ENCODE data around the gene SETD6. TPM values are rescaled to one million over a fixed set of nuclear protein-coding genes. Genes with fewer than 3 reads are reported as not detected.

Gene SETD6
- total and polyA plus RNA-seq, 2 of the 13 experiments (the other 11 are each of a cell fraction or from before 2014, with no cell fraction given), result 24.0 to 25.7 TPM

DNA sequence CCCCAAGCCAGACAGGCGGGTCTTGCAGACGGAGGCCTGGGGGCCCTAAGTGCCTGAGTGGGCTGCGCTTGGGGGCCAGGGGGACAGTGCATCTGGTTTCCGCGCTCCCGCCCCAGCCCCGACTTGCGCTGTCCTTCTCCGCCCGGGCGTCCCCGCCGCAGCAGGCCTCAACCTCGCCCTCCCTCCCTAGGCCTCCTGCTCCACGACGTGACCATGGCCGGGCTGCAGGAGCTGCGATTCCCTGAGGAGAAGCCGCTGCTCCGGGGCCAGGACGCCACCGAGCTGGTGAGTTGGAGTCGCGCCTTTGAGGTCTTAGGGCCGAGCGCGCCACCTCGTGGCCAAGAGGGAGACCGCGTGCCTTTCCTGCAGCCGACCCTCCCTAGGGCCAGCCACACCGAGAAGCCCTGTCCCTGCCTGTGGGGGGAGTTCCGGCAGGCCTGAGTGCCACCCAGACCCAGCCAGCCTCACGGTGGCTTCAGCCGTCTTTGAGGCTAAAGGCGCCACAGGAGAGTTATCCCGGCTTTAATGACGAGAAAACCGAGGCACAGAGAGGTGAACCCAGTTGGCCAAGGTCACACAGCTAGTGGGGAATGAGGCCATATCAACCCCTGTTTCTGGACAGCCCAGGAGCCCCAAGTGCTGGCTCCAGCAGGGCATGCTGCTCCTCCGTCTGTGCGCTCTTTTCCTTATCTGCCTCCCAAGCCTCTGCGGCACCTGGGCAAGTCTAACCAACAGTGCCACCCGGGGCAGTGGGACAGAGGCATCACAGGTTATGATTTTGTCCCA, 27.6 kb upstream of the SETD6 start (continued):
- TF ChIP-seq, protein P1, sequence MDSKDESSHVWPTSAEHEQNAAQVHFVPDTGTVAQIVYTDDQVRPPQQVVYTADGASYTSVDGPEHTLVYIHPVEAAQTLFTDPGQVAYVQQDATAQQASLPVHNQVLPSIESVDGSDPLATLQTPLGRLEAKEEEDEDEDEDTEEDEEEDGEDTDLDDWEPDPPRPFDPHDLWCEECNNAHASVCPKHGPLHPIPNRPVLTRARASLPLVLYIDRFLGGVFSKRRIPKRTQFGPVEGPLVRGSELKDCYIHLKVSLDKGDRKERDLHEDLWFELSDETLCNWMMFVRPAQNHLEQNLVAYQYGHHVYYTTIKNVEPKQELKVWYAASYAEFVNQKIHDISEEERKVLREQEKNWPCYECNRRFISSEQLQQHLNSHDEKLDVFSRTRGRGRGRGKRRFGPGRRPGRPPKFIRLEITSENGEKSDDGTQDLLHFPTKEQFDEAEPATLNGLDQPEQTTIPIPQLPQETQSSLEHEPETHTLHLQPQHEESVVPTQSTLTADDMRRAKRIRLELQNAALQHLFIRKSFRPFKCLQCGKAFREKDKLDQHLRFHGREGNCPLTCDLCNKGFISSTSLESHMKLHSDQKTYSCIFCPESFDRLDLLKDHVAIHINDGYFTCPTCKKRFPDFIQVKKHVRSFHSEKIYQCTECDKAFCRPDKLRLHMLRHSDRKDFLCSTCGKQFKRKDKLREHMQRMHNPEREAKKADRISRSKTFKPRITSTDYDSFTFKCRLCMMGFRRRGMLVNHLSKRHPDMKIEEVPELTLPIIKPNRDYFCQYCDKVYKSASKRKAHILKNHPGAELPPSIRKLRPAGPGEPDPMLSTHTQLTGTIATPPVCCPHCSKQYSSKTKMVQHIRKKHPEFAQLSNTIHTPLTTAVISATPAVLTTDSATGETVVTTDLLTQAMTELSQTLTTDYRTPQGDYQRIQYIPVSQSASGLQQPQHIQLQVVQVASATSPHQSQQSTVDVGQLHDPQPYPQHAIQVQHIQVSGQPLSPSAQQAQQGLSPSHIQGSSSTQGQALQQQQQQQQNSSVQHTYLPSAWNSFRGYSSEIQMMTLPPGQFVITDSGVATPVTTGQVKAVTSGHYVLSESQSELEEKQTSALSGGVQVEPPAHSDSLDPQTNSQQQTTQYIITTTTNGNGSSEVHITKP (CRISPR knock-in tag; IDR thresholded peaks at IDR 0.05; ENCODE audit: low read depth), result no peak
- TF ChIP-seq KMT2A (CRISPR knock-in tag; IDR thresholded peaks at IDR 0.05) (no peak; the same call in 1 of the 2 replicates), ZNF205 (CRISPR knock-in tag; IDR thresholded peaks at IDR 0.05) (0 out of 2 replicates have a peak, but pooled peaks have one; percentile 48), ZNF556 (CRISPR knock-in tag; IDR thresholded peaks at IDR 0.05; ENCODE audit: borderline replicate concordance) (0 out of 2 replicates have a peak, but pooled peaks have one; percentile 47), HCFC1 (IDR thresholded peaks at IDR 0.05; ENCODE audit: low read depth, low read length) (no peak), ZNF792 (CRISPR knock-in tag; IDR thresholded peaks at IDR 0.05) (no peak), DNMT1 (CRISPR knock-in tag; IDR thresholded peaks at IDR 0.05) (peak; percentile 93; the same call in 1 of the 2 replicates), GATAD2A (CRISPR knock-in tag; IDR thresholded peaks at IDR 0.05) (0 out of 2 replicates have a peak, but pooled peaks have one; percentile 39), PPARG (CRISPR knock-in tag; conservative IDR thresholded peaks at IDR 0.05) (peak; percentile 44; the same call in 1 of the 2 replicates), ZNF777 (CRISPR knock-in tag; IDR thresholded peaks at IDR 0.05) (peak; percentile 36; the same call in 1 of the 2 replicates), ZNF878 (CRISPR knock-in tag; IDR thresholded peaks at IDR 0.05) (no peak), ZNF326 (CRISPR knock-in tag; IDR thresholded peaks at IDR 0.05; ENCODE audit: borderline replicate concordance) (no peak), HNRNPL (IDR thresholded peaks at IDR 0.05; ENCODE audit: low read depth, low read length) (no peak), SAFB2 (CRISPR knock-in tag; IDR thresholded peaks at IDR 0.05; ENCODE audit: borderline replicate concordance, low read depth) (peak; percentile 61; the same call in 1 of the 2 replicates), TAF1 (CRISPR knock-in tag; IDR thresholded peaks at IDR 0.05) (no peak), SMAD3 (CRISPR knock-in tag; IDR thresholded peaks at IDR 0.05) (0 out of 2 replicates have a peak, but pooled peaks have one; percentile 32)
- TF ChIP-seq, protein P2, sequence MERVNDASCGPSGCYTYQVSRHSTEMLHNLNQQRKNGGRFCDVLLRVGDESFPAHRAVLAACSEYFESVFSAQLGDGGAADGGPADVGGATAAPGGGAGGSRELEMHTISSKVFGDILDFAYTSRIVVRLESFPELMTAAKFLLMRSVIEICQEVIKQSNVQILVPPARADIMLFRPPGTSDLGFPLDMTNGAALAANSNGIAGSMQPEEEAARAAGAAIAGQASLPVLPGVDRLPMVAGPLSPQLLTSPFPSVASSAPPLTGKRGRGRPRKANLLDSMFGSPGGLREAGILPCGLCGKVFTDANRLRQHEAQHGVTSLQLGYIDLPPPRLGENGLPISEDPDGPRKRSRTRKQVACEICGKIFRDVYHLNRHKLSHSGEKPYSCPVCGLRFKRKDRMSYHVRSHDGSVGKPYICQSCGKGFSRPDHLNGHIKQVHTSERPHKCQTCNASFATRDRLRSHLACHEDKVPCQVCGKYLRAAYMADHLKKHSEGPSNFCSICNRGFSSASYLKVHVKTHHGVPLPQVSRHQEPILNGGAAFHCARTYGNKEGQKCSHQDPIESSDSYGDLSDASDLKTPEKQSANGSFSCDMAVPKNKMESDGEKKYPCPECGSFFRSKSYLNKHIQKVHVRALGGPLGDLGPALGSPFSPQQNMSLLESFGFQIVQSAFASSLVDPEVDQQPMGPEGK (CRISPR knock-in tag; IDR thresholded peaks at IDR 0.05), result 0 out of 2 replicates have a peak, but pooled peaks have one; percentile 37
- TF ChIP-seq, protein P3, sequence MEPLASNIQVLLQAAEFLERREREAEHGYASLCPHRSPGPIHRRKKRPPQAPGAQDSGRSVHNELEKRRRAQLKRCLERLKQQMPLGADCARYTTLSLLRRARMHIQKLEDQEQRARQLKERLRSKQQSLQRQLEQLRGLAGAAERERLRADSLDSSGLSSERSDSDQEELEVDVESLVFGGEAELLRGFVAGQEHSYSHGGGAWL (CRISPR knock-in tag; IDR thresholded peaks at IDR 0.05), result peak; percentile 54; the same call in 1 of the 2 replicates
- TF ChIP-seq, protein P4, sequence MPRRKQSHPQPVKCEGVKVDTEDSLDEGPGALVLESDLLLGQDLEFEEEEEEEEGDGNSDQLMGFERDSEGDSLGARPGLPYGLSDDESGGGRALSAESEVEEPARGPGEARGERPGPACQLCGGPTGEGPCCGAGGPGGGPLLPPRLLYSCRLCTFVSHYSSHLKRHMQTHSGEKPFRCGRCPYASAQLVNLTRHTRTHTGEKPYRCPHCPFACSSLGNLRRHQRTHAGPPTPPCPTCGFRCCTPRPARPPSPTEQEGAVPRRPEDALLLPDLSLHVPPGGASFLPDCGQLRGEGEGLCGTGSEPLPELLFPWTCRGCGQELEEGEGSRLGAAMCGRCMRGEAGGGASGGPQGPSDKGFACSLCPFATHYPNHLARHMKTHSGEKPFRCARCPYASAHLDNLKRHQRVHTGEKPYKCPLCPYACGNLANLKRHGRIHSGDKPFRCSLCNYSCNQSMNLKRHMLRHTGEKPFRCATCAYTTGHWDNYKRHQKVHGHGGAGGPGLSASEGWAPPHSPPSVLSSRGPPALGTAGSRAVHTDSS (CRISPR knock-in tag; conservative IDR thresholded peaks at IDR 0.05), result no peak

All from HepG2 (cell line).